GM23338 (cell line): ENCODE results near the gene CEP89. TPM values are rescaled to one million over a fixed set of nuclear protein-coding genes. Genes with fewer than 3 reads are reported as not detected.
A peak's percentile ranks its signal among the peaks of the same experiment; 100 is the strongest.

Experiments
- ATAC-seq: fragments of 200-7000 bp; cut with Tn5 transposase; 3 replicates; pipeline ENCODE4 v1.9.1; 2020
- DNase-seq: peaks from one replicate; pipeline ENCODE4 v3.0.0-alpha.2; 2015; ENCODE audit warnings: low spot score
- H2AFZ ChIP-seq: fragments of 200-600 bp; sonication (generic); 2 replicates; pipeline ENCODE4 v1.8.0; 2016; ENCODE audit warnings: antibody characterized with exemption, mild to moderate bottlenecking, moderate library complexity
- H3F3A ChIP-seq: fragments of 200-600 bp; sonication (generic); replicated peaks from 2 replicates; pipeline ENCODE4 v1.8.0; 2017; ENCODE audit warnings: antibody characterized with exemption, mixed run types, low read depth
- H3K27ac ChIP-seq: fragments of 200-600 bp; sonication (generic); 2 replicates; pipeline ENCODE4 v1.6.1; 2016; ENCODE audit warnings: low read depth
- H3K27me3 ChIP-seq: fragments of 200-600 bp; sonication (generic); 2 replicates; pipeline ENCODE4 v1.8.0; 2016; ENCODE audit warnings: mild to moderate bottlenecking, mixed run types, moderate library complexity; ENCODE audit not compliant: insufficient read depth
- H3K36me3 ChIP-seq: fragments of 200-600 bp; sonication (generic); 2 replicates; pipeline ENCODE4 v1.8.0; 2016; ENCODE audit warnings: mild to moderate bottlenecking; ENCODE audit not compliant: insufficient read depth
- H3K4me1 ChIP-seq: fragments of 200-600 bp; sonication (generic); 2 replicates; pipeline ENCODE4 v1.8.0; 2016; ENCODE audit warnings: mild to moderate bottlenecking, moderate library complexity; ENCODE audit not compliant: insufficient read depth
- H3K4me2 ChIP-seq: fragments of 200-600 bp; sonication (generic); 2 replicates; pipeline ENCODE4 v1.7.1; 2017; ENCODE audit warnings: mixed run types
- H3K4me3 ChIP-seq: fragments of 200-600 bp; sonication (generic); 2 replicates; pipeline ENCODE4 v1.6.1; 2016; ENCODE audit warnings: mixed run types
- H3K79me2 ChIP-seq: fragments of 200-600 bp; sonication (generic); replicated peaks from 2 replicates; pipeline ENCODE4 v1.8.0; 2017; ENCODE audit warnings: mild to moderate bottlenecking; ENCODE audit not compliant: insufficient read depth
- H3K9me2 ChIP-seq: fragments of 200-600 bp; sonication (generic); 2 replicates; pipeline ENCODE4 v1.8.0; 2017; ENCODE audit not compliant: insufficient read depth
- H4K20me1 ChIP-seq: fragments of 200-600 bp; sonication (generic); replicated peaks from 2 replicates; pipeline ENCODE4 v1.8.0; 2017; ENCODE audit warnings: mild to moderate bottlenecking; ENCODE audit not compliant: insufficient read depth
- H3K27ac Mint-ChIP-seq: 2 replicates; pipeline ENCODE4 v1.8.0; 2020; ENCODE audit warnings: inconsistent platforms, mild to moderate bottlenecking, moderate library complexity, mixed read lengths
- H3K27me3 Mint-ChIP-seq: 3 replicates; pipeline ENCODE4 v1.8.0; 2022; ENCODE audit warnings: low read depth, mild to moderate bottlenecking, moderate library complexity, mixed read lengths, inconsistent platforms; ENCODE audit not compliant: insufficient read depth, poor library complexity
- H3K36me3 Mint-ChIP-seq: 3 replicates; pipeline ENCODE4 v1.8.0; 2021; ENCODE audit warnings: low read depth, mild to moderate bottlenecking, inconsistent platforms, moderate library complexity, mixed read lengths
- H3K4me1 Mint-ChIP-seq: 3 replicates; pipeline ENCODE4 v1.8.0; 2020; ENCODE audit warnings: mild to moderate bottlenecking, inconsistent platforms, mixed read lengths
- H3K4me3 Mint-ChIP-seq: 3 replicates; pipeline ENCODE4 v1.8.0; 2021; ENCODE audit warnings: moderate library complexity, mild to moderate bottlenecking, inconsistent platforms, mixed read lengths
- H3K9me3 Mint-ChIP-seq: 3 replicates; pipeline ENCODE4 v1.8.0; 2020; ENCODE audit warnings: moderate library complexity, mild to moderate bottlenecking, inconsistent platforms, mixed read lengths
- CREB1 ChIP-seq: fragments of 250-450 bp; sonication (Bioruptor Pico); IDR thresholded peaks from 2 replicates; pipeline ENCODE4 v1.5.0; 2020; ENCODE audit warnings: low read depth, mild to moderate bottlenecking, moderate library complexity
- EZH2 ChIP-seq: fragments of 200-600 bp; sonication (generic); IDR thresholded peaks from one replicate; pipeline ENCODE4 v1.8.0; 2017; ENCODE audit warnings: antibody characterized with exemption, mild to moderate bottlenecking, low read depth; ENCODE audit not compliant: unreplicated experiment
- EZH2phosphoT487 ChIP-seq: fragments of 200-600 bp; sonication (generic); IDR thresholded peaks from one replicate; pipeline ENCODE4 v1.8.1; 2018; ENCODE audit warnings: antibody characterized with exemption; ENCODE audit not compliant: unreplicated experiment
- JUNB ChIP-seq: IDR thresholded peaks from one replicate; pipeline ENCODE4 v1.6.1; 2016; ENCODE audit warnings: antibody characterized with exemption; ENCODE audit not compliant: unreplicated experiment
- NANOG ChIP-seq: IDR thresholded peaks from 2 replicates; pipeline ENCODE4 v1.6.1; 2016; ENCODE audit warnings: antibody characterized with exemption, borderline replicate concordance
- POLR2AphosphoS5 ChIP-seq: IDR thresholded peaks from 2 replicates; pipeline ENCODE4 v1.6.1; 2016; ENCODE audit warnings: antibody characterized with exemption, low read depth
- STAT1 ChIP-seq: IDR thresholded peaks from one replicate; pipeline ENCODE4 v1.6.1; 2016; ENCODE audit warnings: antibody characterized with exemption; ENCODE audit not compliant: unreplicated experiment
- ZNF114 ChIP-seq: fragments of 250-450 bp; sonication (Bioruptor Pico); IDR thresholded peaks from 2 replicates; pipeline ENCODE4 v1.5.0; 2020; ENCODE audit warnings: mild to moderate bottlenecking, moderate library complexity
- ZNF331 ChIP-seq: fragments of 250-450 bp; sonication (Bioruptor Pico); IDR thresholded peaks from 2 replicates; pipeline ENCODE4 v1.5.0; 2020; ENCODE audit warnings: low read depth, mild to moderate bottlenecking, moderate library complexity
- polyA plus RNA-seq: library from polyadenylated mRNA; unstranded; fragments of >200 nt; fragmentation: Nextera tagmentation; extraction: Ambion mirVana; gene quantifications from 2 replicates; pipeline ENCODE4 v1.2.1, GENCODE V29; 2016
- total RNA-seq: library from RNA; depleted of rRNA; stranded (reverse); fragments of >200 nt; shearing (Covaris generic); gene quantifications from 2 replicates; pipeline ENCODE4 v1.2.3, GENCODE V29; 2014
- TF ChIP-seq, protein P1 (sequence below), 2 experiments: fragments of 200-600 bp in 1 of 2; sonication (generic) in 1 of 2; conservative IDR thresholded peaks; 2 replicates each; pipeline versions ENCODE4 v1.5.1 to v1.6.1; 2016 to 2017; ENCODE audit warnings: antibody characterized with exemption in 2 of 2, low read depth in 2 of 2, mild to moderate bottlenecking in 2 of 2, moderate library complexity in 1 of 2
- TF ChIP-seq, protein P2 (sequence below): IDR thresholded peaks from 2 replicates; pipeline ENCODE4 v1.6.1; 2016; ENCODE audit warnings: antibody characterized with exemption
- TF ChIP-seq, protein P3 (sequence below): fragments of 250-450 bp; sonication (Bioruptor Pico); IDR thresholded peaks from 2 replicates; pipeline ENCODE4 v1.5.0; 2020; ENCODE audit warnings: mild to moderate bottlenecking, moderate library complexity
- TF ChIP-seq, protein P4 (sequence below): IDR thresholded peaks from one replicate; pipeline ENCODE4 v1.6.1; 2018; ENCODE audit warnings: antibody characterized with exemption; ENCODE audit not compliant: unreplicated experiment

The CEP89 gene
- total and polyA plus RNA-seq, 2 experiments from 2014 or later = 13.4 to 17.5 TPM

DNA sequence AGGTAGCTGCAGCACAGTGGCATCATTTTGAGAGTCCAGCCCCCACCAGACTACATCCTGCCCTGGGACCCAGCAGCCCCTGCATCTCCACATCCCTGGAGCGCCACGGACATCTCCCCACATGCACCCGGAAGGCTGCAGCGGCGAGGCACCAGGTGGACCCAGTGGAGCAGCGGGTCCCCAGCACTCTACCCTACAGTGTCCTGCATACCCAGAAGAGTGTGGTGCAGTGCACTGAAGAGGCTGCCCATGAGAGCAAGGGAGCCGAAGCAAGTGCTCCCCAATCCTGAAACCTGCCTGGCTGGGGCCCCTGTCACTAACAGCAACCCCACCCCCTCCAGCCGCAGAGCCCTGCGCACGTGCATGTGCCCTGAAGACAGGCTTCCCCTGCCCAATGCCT lies 80.9 kb downstream of the CEP89 start:
- DNase-seq (no peak), ATAC-seq (no peak; the same call in 2 of the 3 replicates)
- Histone ChIP-seq H3K9me2 (no peaks in the 10 kb centered on the region), H3K27ac (no peak overlapping the region), H3K79me2 (no peaks in the 10 kb centered on the region), H3K27me3 (no peaks in the 10 kb centered on the region), H3K4me1 (no peaks in the 10 kb centered on the region), H3F3A (no peaks in the 10 kb centered on the region), H3K4me3 (no peak overlapping the region), H3K36me3 (peaks cover 6% of the 10 kb centered on the region; the same call in 1 of the 2 replicates), H4K20me1 (no peaks in the 10 kb centered on the region), H2AFZ (no peak overlapping the region), H3K4me2 (no peak overlapping the region)
- Mint-ChIP-seq H3K27me3 (peaks cover 2% of the 10 kb centered on the region), H3K4me3 (no peak overlapping the region), H3K27ac (peak overlapping the region; percentile 26; the same call in 1 of the 2 replicates), H3K36me3 (peaks cover 26% of the 10 kb centered on the region), H3K4me1 (no peaks in the 10 kb centered on the region), H3K9me3 (peaks cover 14% of the 10 kb centered on the region)
- TF ChIP-seq NANOG (no peak), STAT1 (no peak), ZNF114 (CRISPR knock-in tag) (no peak), JUNB (no peak), ZNF331 (CRISPR knock-in tag) (no peak), CREB1 (CRISPR knock-in tag) (no peak), EZH2phosphoT487 (no peak), EZH2 (no peak), POLR2AphosphoS5 (no peak)
- TF ChIP-seq, protein P1, sequence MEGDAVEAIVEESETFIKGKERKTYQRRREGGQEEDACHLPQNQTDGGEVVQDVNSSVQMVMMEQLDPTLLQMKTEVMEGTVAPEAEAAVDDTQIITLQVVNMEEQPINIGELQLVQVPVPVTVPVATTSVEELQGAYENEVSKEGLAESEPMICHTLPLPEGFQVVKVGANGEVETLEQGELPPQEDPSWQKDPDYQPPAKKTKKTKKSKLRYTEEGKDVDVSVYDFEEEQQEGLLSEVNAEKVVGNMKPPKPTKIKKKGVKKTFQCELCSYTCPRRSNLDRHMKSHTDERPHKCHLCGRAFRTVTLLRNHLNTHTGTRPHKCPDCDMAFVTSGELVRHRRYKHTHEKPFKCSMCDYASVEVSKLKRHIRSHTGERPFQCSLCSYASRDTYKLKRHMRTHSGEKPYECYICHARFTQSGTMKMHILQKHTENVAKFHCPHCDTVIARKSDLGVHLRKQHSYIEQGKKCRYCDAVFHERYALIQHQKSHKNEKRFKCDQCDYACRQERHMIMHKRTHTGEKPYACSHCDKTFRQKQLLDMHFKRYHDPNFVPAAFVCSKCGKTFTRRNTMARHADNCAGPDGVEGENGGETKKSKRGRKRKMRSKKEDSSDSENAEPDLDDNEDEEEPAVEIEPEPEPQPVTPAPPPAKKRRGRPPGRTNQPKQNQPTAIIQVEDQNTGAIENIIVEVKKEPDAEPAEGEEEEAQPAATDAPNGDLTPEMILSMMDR (conservative IDR thresholded peaks at IDR 0.05; ENCODE audit: low read depth in 2 of 2) = no peak
- TF ChIP-seq, protein P2, sequence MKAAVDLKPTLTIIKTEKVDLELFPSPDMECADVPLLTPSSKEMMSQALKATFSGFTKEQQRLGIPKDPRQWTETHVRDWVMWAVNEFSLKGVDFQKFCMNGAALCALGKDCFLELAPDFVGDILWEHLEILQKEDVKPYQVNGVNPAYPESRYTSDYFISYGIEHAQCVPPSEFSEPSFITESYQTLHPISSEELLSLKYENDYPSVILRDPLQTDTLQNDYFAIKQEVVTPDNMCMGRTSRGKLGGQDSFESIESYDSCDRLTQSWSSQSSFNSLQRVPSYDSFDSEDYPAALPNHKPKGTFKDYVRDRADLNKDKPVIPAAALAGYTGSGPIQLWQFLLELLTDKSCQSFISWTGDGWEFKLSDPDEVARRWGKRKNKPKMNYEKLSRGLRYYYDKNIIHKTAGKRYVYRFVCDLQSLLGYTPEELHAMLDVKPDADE = no peak
- TF ChIP-seq, protein P3, sequence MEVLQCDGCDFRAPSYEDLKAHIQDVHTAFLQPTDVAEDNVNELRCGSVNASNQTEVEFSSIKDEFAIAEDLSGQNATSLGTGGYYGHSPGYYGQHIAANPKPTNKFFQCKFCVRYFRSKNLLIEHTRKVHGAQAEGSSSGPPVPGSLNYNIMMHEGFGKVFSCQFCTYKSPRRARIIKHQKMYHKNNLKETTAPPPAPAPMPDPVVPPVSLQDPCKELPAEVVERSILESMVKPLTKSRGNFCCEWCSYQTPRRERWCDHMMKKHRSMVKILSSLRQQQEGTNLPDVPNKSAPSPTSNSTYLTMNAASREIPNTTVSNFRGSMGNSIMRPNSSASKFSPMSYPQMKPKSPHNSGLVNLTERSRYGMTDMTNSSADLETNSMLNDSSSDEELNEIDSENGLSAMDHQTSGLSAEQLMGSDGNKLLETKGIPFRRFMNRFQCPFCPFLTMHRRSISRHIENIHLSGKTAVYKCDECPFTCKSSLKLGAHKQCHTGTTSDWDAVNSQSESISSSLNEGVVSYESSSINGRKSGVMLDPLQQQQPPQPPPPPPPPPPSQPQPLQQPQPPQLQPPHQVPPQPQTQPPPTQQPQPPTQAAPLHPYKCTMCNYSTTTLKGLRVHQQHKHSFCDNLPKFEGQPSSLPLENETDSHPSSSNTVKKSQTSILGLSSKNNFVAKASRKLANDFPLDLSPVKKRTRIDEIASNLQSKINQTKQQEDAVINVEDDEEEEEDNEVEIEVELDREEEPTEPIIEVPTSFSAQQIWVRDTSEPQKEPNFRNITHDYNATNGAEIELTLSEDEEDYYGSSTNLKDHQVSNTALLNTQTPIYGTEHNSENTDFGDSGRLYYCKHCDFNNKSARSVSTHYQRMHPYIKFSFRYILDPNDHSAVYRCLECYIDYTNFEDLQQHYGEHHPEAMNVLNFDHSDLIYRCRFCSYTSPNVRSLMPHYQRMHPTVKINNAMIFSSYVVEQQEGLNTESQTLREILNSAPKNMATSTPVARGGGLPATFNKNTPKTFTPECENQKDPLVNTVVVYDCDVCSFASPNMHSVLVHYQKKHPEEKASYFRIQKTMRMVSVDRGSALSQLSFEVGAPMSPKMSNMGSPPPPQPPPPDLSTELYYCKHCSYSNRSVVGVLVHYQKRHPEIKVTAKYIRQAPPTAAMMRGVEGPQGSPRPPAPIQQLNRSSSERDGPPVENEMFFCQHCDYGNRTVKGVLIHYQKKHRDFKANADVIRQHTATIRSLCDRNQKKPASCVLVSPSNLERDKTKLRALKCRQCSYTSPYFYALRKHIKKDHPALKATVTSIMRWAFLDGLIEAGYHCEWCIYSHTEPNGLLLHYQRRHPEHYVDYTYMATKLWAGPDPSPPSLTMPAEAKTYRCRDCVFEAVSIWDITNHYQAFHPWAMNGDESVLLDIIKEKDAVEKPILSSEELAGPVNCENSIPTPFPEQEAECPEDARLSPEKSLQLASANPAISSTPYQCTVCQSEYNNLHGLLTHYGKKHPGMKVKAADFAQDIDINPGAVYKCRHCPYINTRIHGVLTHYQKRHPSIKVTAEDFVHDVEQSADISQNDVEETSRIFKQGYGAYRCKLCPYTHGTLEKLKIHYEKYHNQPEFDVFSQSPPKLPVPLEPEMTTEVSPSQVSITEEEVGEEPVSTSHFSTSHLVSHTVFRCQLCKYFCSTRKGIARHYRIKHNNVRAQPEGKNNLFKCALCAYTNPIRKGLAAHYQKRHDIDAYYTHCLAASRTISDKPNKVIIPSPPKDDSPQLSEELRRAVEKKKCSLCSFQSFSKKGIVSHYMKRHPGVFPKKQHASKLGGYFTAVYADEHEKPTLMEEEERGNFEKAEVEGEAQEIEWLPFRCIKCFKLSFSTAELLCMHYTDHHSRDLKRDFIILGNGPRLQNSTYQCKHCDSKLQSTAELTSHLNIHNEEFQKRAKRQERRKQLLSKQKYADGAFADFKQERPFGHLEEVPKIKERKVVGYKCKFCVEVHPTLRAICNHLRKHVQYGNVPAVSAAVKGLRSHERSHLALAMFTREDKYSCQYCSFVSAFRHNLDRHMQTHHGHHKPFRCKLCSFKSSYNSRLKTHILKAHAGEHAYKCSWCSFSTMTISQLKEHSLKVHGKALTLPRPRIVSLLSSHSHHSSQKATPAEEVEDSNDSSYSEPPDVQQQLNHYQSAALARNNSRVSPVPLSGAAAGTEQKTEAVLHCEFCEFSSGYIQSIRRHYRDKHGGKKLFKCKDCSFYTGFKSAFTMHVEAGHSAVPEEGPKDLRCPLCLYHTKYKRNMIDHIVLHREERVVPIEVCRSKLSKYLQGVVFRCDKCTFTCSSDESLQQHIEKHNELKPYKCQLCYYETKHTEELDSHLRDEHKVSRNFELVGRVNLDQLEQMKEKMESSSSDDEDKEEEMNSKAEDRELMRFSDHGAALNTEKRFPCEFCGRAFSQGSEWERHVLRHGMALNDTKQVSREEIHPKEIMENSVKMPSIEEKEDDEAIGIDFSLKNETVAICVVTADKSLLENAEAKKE (CRISPR knock-in tag) = no peak
- TF ChIP-seq, protein P4, sequence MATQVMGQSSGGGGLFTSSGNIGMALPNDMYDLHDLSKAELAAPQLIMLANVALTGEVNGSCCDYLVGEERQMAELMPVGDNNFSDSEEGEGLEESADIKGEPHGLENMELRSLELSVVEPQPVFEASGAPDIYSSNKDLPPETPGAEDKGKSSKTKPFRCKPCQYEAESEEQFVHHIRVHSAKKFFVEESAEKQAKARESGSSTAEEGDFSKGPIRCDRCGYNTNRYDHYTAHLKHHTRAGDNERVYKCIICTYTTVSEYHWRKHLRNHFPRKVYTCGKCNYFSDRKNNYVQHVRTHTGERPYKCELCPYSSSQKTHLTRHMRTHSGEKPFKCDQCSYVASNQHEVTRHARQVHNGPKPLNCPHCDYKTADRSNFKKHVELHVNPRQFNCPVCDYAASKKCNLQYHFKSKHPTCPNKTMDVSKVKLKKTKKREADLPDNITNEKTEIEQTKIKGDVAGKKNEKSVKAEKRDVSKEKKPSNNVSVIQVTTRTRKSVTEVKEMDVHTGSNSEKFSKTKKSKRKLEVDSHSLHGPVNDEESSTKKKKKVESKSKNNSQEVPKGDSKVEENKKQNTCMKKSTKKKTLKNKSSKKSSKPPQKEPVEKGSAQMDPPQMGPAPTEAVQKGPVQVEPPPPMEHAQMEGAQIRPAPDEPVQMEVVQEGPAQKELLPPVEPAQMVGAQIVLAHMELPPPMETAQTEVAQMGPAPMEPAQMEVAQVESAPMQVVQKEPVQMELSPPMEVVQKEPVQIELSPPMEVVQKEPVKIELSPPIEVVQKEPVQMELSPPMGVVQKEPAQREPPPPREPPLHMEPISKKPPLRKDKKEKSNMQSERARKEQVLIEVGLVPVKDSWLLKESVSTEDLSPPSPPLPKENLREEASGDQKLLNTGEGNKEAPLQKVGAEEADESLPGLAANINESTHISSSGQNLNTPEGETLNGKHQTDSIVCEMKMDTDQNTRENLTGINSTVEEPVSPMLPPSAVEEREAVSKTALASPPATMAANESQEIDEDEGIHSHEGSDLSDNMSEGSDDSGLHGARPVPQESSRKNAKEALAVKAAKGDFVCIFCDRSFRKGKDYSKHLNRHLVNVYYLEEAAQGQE = no peak
